IMR-90 (cell line): Measurements from ENCODE around the gene SUGT1. TPM values are rescaled to one million over a fixed set of nuclear protein-coding genes. Genes with fewer than 3 reads are reported as not detected.
A peak's percentile ranks its signal among the peaks of the same experiment; 100 is the strongest.

Experiments used
- ATAC-seq: fragments of 200-7000 bp; cut with Tn5 transposase; 2 replicates; pipeline ENCODE4 v1.9.1; 2020; ENCODE audit warnings: low read depth, mild to moderate bottlenecking, moderate library complexity
- BruUV-seq: library from RNA; stranded (reverse); fragments of 400-500 nt; replicated peaks from 2 replicates; lab custom pipeline; 2021; lab: Mats Ljungman, UMichigan
- CTCF ChIA-PET: fragments of 300-600 bp; formaldehyde crosslinking; extraction: SDS; loops from one replicate; lab custom pipeline; 2021; ENCODE audit warnings: antibody characterized with exemption; lab: Yijun Ruan, JAX
- POLR2A ChIA-PET: fragments of 300-600 bp; sonication (Branson Sonifier 250); formaldehyde crosslinking; loops from one replicate; lab custom pipeline; 2022; ENCODE audit warnings: antibody characterized with exemption; ENCODE audit not compliant: unreplicated experiment; lab: Charles Lee
- DNase-seq: peaks from one replicate; pipeline ENCODE4 v3.0.0; 2013
- H2AFZ ChIP-seq: replicated peaks from 2 replicates; pipeline ENCODE3; 2013; ENCODE audit warnings: low read length, mild to moderate bottlenecking; ENCODE audit not compliant: poor library complexity
- H2AK5ac ChIP-seq: 2 replicates; pipeline ENCODE4 v1.6.1; 2013; ENCODE audit warnings: low read depth, low read length, inconsistent platforms
- H2AK9ac ChIP-seq: replicated peaks from 2 replicates; pipeline ENCODE3; 2013; ENCODE audit warnings: mild to moderate bottlenecking, low read depth, low read length, moderate library complexity; ENCODE audit not compliant: poor library complexity
- H2BK120ac ChIP-seq: 2 replicates; pipeline ENCODE4 v1.6.1; 2013; ENCODE audit warnings: low read depth, low read length, inconsistent platforms
- H2BK15ac ChIP-seq: 3 replicates; pipeline ENCODE4 v1.6.1; 2013; ENCODE audit warnings: low read depth, low read length, inconsistent platforms
- H2BK20ac ChIP-seq: 2 replicates; pipeline ENCODE4 v1.6.1; 2013; ENCODE audit warnings: low read depth, mild to moderate bottlenecking, inconsistent platforms, low read length, moderate library complexity
- H2BK5ac ChIP-seq: 2 replicates; pipeline ENCODE4 v1.6.1; 2013; ENCODE audit warnings: mild to moderate bottlenecking, low read depth, low read length, inconsistent platforms; ENCODE audit not compliant: poor library complexity, severe bottlenecking
- H3K14ac ChIP-seq: replicated peaks from 2 replicates; pipeline ENCODE4 v1.6.1; 2013; ENCODE audit warnings: low read depth, low read length, inconsistent platforms
- H3K18ac ChIP-seq: 2 replicates; pipeline ENCODE4 v1.6.1; 2013; ENCODE audit warnings: low read depth, low read length, control low read depth
- H3K23ac ChIP-seq: 2 replicates; pipeline ENCODE4 v1.6.1; 2013; ENCODE audit warnings: low read depth, low read length, inconsistent platforms
- H3K27ac ChIP-seq: 2 replicates; pipeline ENCODE4 v1.5.1; 2013; ENCODE audit warnings: mild to moderate bottlenecking, control low read depth, low read length; ENCODE audit not compliant: insufficient read depth
- H3K27me3 ChIP-seq: 2 replicates; pipeline ENCODE4 v1.6.1; 2013; ENCODE audit warnings: low read length; ENCODE audit not compliant: control insufficient read depth, insufficient read depth
- H3K36me3 ChIP-seq: 2 replicates; pipeline ENCODE4 v1.6.1; 2013; ENCODE audit warnings: low read length, mixed read lengths; ENCODE audit not compliant: control insufficient read depth, insufficient read depth
- H3K4ac ChIP-seq: 2 replicates; pipeline ENCODE4 v1.6.1; 2013; ENCODE audit warnings: low read depth, low read length, inconsistent platforms
- H3K4me1 ChIP-seq: 2 replicates; pipeline ENCODE4 v1.6.1; 2013; ENCODE audit warnings: low read length, mixed read lengths; ENCODE audit not compliant: control insufficient read depth, insufficient read depth
- H3K4me2 ChIP-seq: 2 replicates; pipeline ENCODE4 v1.6.1; 2013; ENCODE audit warnings: low read depth, mild to moderate bottlenecking, control low read depth, low read length, moderate library complexity
- H3K4me3 ChIP-seq: 2 replicates; pipeline ENCODE4 v1.5.1; 2013; ENCODE audit warnings: low read depth, mild to moderate bottlenecking, control low read depth, low read length, moderate library complexity; ENCODE audit not compliant: insufficient read depth
- H3K56ac ChIP-seq: 2 replicates; pipeline ENCODE4 v1.6.1; 2013; ENCODE audit warnings: low read length, inconsistent platforms; ENCODE audit not compliant: insufficient read depth; ENCODE audit errors: extremely low read depth
- H3K79me1 ChIP-seq, 2 experiments: 2 replicates each; pipeline ENCODE4 v1.6.1; 2013; ENCODE audit warnings: low read length in 2 of 2, inconsistent platforms in 1 of 2, low read depth in 1 of 2
- H3K9ac ChIP-seq: 2 replicates; pipeline ENCODE4 v1.6.1; 2013; ENCODE audit warnings: low read depth, low read length, control low read depth
- H3K9me1 ChIP-seq: 2 replicates; pipeline ENCODE4 v1.6.1; 2013; ENCODE audit warnings: low read length, inconsistent platforms; ENCODE audit not compliant: insufficient read depth
- H3K9me3 ChIP-seq: 2 replicates; pipeline ENCODE4 v1.6.1; 2013; ENCODE audit warnings: low read length; ENCODE audit not compliant: control insufficient read depth, insufficient read depth
- H4K20me1 ChIP-seq: 2 replicates; pipeline ENCODE4 v1.6.1; 2013; ENCODE audit warnings: low read length, inconsistent platforms; ENCODE audit not compliant: insufficient read depth
- H4K5ac ChIP-seq: 2 replicates; pipeline ENCODE4 v1.6.1; 2013; ENCODE audit warnings: mild to moderate bottlenecking, low read depth, low read length, control low read depth
- H4K8ac ChIP-seq, 2 experiments: 2 replicates each; pipeline ENCODE4 v1.6.1; 2013; ENCODE audit warnings: low read depth in 2 of 2, low read length in 2 of 2, control low read depth in 1 of 2, inconsistent platforms in 1 of 2
- H4K91ac ChIP-seq: 2 replicates; pipeline ENCODE4 v1.6.1; 2013; ENCODE audit warnings: low read depth, low read length, inconsistent platforms; ENCODE audit not compliant: insufficient read depth
- BHLHE40 ChIP-seq: fragments of 150-350 bp; IDR thresholded peaks from 2 replicates; pipeline ENCODE4 v1.6.1; 2016; ENCODE audit warnings: mild to moderate bottlenecking, low read depth, low read length
- CEBPB ChIP-seq: IDR thresholded peaks from 2 replicates; pipeline ENCODE4 v1.6.1; 2012; ENCODE audit warnings: low read depth, low read length, improper control_type of control experiment
- CHD1 ChIP-seq: IDR thresholded peaks from 2 replicates; pipeline ENCODE4 v1.6.1; 2012; ENCODE audit warnings: low read depth, low read length, improper control_type of control experiment
- CTCF ChIP-seq: conservative IDR thresholded peaks from 2 replicates; pipeline ENCODE4 v1.5.1; 2012; ENCODE audit warnings: mild to moderate bottlenecking, low read depth, low read length, improper control_type of control experiment
- FOS ChIP-seq: fragments of 150-350 bp; IDR thresholded peaks from 2 replicates; pipeline ENCODE4 v1.6.1; 2016; ENCODE audit warnings: low read depth, low read length
- MAFK ChIP-seq: IDR thresholded peaks from 2 replicates; pipeline ENCODE4 v1.6.1; 2012; ENCODE audit warnings: low read depth, low read length, improper control_type of control experiment
- MAZ ChIP-seq: IDR thresholded peaks from 2 replicates; pipeline ENCODE4 v1.6.1; 2012; ENCODE audit warnings: low read depth, mild to moderate bottlenecking, low read length, improper control_type of control experiment, moderate library complexity, borderline replicate concordance
- MXI1 ChIP-seq: IDR thresholded peaks from 2 replicates; pipeline ENCODE4 v1.6.1; 2012; ENCODE audit warnings: low read depth, mild to moderate bottlenecking, low read length, moderate library complexity, borderline replicate concordance
- NFE2L2 ChIP-seq: fragments of 150-350 bp; IDR thresholded peaks from 2 replicates; pipeline ENCODE4 v1.6.1; 2016; ENCODE audit warnings: low read depth, mild to moderate bottlenecking, low read length
- POLR2A ChIP-seq: IDR thresholded peaks from 2 replicates; pipeline ENCODE4 v1.6.1; 2012; ENCODE audit warnings: mild to moderate bottlenecking, low read depth, low read length
- RAD21 ChIP-seq: IDR thresholded peaks from 2 replicates; pipeline ENCODE4 v1.6.1; 2012; ENCODE audit warnings: low read length, improper control_type of control experiment
- RCOR1 ChIP-seq: IDR thresholded peaks from 2 replicates; pipeline ENCODE4 v1.6.1; 2012; ENCODE audit warnings: mild to moderate bottlenecking, low read length, improper control_type of control experiment; ENCODE audit not compliant: insufficient replicate concordance
- RFX5 ChIP-seq: IDR thresholded peaks from 2 replicates; pipeline ENCODE4 v1.8.0; 2012; ENCODE audit warnings: low read depth, mild to moderate bottlenecking, low read length, moderate library complexity
- SMC3 ChIP-seq: fragments of 150-350 bp; IDR thresholded peaks from 2 replicates; pipeline ENCODE4 v1.6.1; 2016; ENCODE audit warnings: low read depth, mild to moderate bottlenecking, antibody characterized with exemption, low read length, moderate library complexity
- WGBS, 2 experiments: methylation state at CpG; one replicate each; pipeline versions ENCODE4 v1.1.5 to v1.1.7; 2013; ENCODE audit warnings: missing lambda C conversion rate in 2 of 2; ENCODE audit not compliant: insufficient read length in 1 of 2; ENCODE audit errors: extremely low coverage in 2 of 2; 5-methylcytosine and 5-hydroxymethylcytosine counted together
- dilution Hi-C: fragments of 300-500 bp; cut with HindIII; formaldehyde crosslinking; loops from one replicate; pipeline ENCODE4 v1.14.3; 2018; ENCODE audit warnings: low sequenced_read_pairs; ENCODE audit not compliant: unreplicated experiment
- in situ Hi-C: fragments of 300-500 bp; cut with MboI; formaldehyde crosslinking; loops from 3 replicates; pipeline ENCODE4 v1.14.3; 2019; ENCODE audit warnings: low sequenced_read_pairs, inconsistent platforms, mixed read lengths
- intact Hi-C: fragments of 100-400 bp; cut with micrococcal nuclease; formaldehyde crosslinking; loops from 2 replicates; pipeline ENCODE4 v1.10.0; 2022
- polyA plus RNA-seq, 3 experiments: library from polyadenylated mRNA; depleted of rRNA; stranded (reverse); fragments of >200 nt; gene quantifications; 2 replicates each; pipeline ENCODE4 v1.2.3, GENCODE V29; 2012; ENCODE audit warnings: low replicate concordance in 1 of 3
- total RNA-seq: library from RNA; depleted of rRNA; stranded (reverse); fragments of >200 nt; gene quantifications from 2 replicates; pipeline ENCODE4 v1.2.3, GENCODE V29; 2012
- TF ChIP-seq, protein P1 (sequence below): fragments of 150-350 bp; IDR thresholded peaks from 2 replicates; pipeline ENCODE4 v1.6.1; 2016; ENCODE audit warnings: low read depth, mild to moderate bottlenecking, low read length, moderate library complexity, borderline replicate concordance
- TF ChIP-seq, protein P2 (sequence below): fragments of 150-350 bp; IDR thresholded peaks from 2 replicates; pipeline ENCODE4 v1.6.1; 2017; ENCODE audit warnings: mild to moderate bottlenecking, antibody characterized with exemption, low read length, low read depth

The SUGT1 gene
- total and polyA plus RNA-seq, 2 of the 4 experiments (the other 2 are of a cell fraction) = 21.5 to 24.6 TPM

DNA sequence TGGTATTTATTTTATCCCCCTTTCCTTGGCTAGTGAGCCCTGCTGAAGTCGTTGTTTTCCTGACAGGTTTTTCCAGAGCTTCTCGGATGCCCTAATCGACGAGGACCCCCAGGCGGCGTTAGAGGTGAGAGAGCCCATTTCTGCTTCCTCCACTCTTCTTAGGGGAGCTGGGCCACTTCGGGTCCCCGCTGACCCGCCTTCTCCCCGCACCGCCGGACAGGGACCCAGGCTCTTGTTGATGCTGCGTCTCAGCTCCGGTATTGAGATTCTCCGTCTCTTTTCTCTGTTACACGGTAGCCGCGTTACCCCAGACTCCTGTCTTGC is 306 bp downstream of the SUGT1 start:
- Histone ChIP-seq H2AK9ac (peak overlapping the region; percentile 79), H3K9me3 (no peaks in the 10 kb centered on the region), H3K36me3 (peaks cover 10% of the 10 kb centered on the region), H3K23ac (peak overlapping the region; percentile 93), H4K91ac (peak overlapping the region; percentile 56), H2BK5ac (peak overlapping the region; percentile 51), H3K4me2 (peak overlapping the region; percentile 91), H3K4me3 (peak overlapping the region; percentile 93), H3K4ac (peak overlapping the region; percentile 81), H4K20me1 (peaks cover 5% of the 10 kb centered on the region; the same call in 1 of the 2 replicates), H4K8ac (peak overlapping the region; percentile 54 to 86), H3K9me1 (no peaks in the 10 kb centered on the region), H4K5ac (peak overlapping the region; percentile 27), H3K27me3 (no peaks in the 10 kb centered on the region), H2BK120ac (peak overlapping the region; percentile 30), H2AK5ac (0 out of 2 replicates have a peak overlapping the region, but pooled peaks have one; percentile 18), H2BK15ac (peak overlapping the region; percentile 31; the same call in 1 of the 3 replicates), H3K4me1 (peaks cover 2% of the 10 kb centered on the region; the same call in 1 of the 2 replicates), H3K9ac (peak overlapping the region; percentile 78), H3K14ac (peak overlapping the region; percentile 89), H2AFZ (peak overlapping the region; percentile 89), H3K18ac (peak overlapping the region; percentile 10; the same call in 1 of the 2 replicates), H2BK20ac (no peak overlapping the region), H3K56ac (peak overlapping the region; percentile 93), H3K27ac (peak overlapping the region; percentile 96), H3K79me1 (peaks cover 9 to 37% of the 10 kb centered on the region in 2 experiments)
- CTCF ChIA-PET = interaction anchor here (0.6 to 2.2 kb wide), 10 partner anchors 9 to 315 kb away, joined by 3 to 13 read pairs (median 4); no protein-coding TSS in a partner anchor
- in situ Hi-C loops = loop anchor here (10.0 kb wide), 1 partner anchor 198 kb away; the partner anchor contains the start of genes CKAP2 and VPS36
- peak; percentile 10 for ATAC-seq
- POLR2A ChIA-PET = interaction anchor here (0.8 to 1.1 kb wide), 2 partner anchors 12 to 36 kb away, joined by 3 read pairs; no protein-coding TSS in a partner anchor
- BruUV-seq = TSS peak; percentile 75
- no peak for DNase-seq
- intact Hi-C loops = loop anchor here (5.0 to 10.0 kb wide), 2 partner anchors 78 to 196 kb away; partner anchors contain the start of gene CKAP2
- dilution Hi-C loops = no loop called here
- TF ChIP-seq NFE2L2 (no peak), FOS (no peak), RFX5 (no peak), MAZ (no peak), SMC3 (no peak), CTCF (no peak), RAD21 (no peak), CEBPB (no peak), MAFK (no peak), CHD1 (no peak), MXI1 (no peak), RCOR1 (no peak), POLR2A (no peak), BHLHE40 (no peak)
- TF ChIP-seq, protein P1, sequence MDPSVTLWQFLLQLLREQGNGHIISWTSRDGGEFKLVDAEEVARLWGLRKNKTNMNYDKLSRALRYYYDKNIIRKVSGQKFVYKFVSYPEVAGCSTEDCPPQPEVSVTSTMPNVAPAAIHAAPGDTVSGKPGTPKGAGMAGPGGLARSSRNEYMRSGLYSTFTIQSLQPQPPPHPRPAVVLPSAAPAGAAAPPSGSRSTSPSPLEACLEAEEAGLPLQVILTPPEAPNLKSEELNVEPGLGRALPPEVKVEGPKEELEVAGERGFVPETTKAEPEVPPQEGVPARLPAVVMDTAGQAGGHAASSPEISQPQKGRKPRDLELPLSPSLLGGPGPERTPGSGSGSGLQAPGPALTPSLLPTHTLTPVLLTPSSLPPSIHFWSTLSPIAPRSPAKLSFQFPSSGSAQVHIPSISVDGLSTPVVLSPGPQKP = no peak
- TF ChIP-seq, protein P2, sequence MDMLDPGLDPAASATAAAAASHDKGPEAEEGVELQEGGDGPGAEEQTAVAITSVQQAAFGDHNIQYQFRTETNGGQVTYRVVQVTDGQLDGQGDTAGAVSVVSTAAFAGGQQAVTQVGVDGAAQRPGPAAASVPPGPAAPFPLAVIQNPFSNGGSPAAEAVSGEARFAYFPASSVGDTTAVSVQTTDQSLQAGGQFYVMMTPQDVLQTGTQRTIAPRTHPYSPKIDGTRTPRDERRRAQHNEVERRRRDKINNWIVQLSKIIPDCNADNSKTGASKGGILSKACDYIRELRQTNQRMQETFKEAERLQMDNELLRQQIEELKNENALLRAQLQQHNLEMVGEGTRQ = no peak
- WGBS, 2 experiments = 0% methylated on average over 1 of the region's 18 CpGs; no CpG with 5 or more reads in 1 of the 2 experiments
